Measurements from ENCODE around the gene TMEM50A. TPM values are rescaled to one million over a fixed set of nuclear protein-coding genes. Genes with fewer than 3 reads are reported as not detected.
"Not testable (repeated sequence)": the region's sequence is repeated elsewhere in the genome, so short reads cannot be mapped to it uniquely, and the experiment has no call there.

TMEM50A gene
- total RNA-seq, 1 experiment from 2014 or later = 104 TPM

DNA sequence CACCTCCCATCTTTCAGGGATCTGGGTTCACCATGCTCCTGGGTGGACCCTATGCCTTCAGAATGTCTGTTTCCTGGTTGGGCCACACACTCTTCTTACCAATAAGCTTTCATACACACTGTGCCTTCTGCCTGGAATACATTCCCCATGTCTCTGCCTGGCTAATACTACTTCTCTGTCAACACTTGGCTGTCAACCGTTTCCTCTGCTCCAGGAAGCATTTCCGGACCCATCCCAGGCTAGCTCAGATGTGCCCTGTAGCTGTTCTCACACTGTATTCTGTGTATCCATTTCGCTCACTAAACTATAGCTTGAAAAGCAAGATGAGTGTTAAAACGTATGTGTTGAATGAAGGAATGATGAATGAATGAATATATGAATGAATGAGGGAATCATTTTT, 49.0 kb downstream of the TMEM50A start:
- not testable (repeated sequence) for DNase-seq (ENCODE audit: low read depth)

DNA sequence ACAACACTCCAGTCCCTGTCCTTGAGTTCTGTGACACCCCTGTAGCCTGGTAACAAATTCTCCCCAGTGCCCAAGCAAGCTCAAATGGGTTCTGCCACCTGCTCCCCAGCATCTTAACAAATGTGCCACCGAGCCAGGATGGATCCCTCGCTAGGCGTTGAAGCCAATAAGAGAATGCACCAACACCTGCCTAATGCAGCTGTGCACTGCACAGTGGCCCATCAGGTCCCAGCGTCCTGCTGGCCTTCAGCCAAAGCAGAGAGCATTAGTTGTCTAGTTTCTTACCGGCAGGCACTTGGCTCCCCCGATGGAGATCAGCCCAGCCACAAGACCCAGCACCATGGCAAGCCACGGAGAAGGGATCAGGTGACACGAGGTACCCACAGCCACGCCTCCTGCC, 50.6 kb downstream of the TMEM50A start:
- DNase-seq (ENCODE audit: low read depth) = not testable (repeated sequence)

DNA sequence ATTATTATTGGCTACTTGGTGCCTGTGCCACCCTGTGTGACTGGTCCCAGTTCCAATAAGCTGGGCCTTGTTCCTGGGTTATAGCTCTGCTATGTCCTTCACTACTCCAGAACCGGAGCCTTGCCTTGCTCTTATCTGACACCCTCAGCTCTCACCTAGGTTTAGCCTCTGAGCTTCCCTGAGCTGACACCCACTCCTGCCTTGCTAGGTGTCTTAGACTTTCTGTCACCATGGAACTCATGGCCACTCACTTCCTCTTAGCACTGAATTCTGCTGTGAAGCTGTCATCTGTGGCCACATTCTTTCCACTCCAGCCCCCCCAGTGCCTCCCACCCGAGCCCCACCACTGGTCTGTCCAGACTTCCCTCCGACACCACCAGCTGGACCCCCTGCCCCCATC, 51.6 kb downstream of the TMEM50A start:
- not testable (repeated sequence) for DNase-seq (ENCODE audit: low read depth)

DNA sequence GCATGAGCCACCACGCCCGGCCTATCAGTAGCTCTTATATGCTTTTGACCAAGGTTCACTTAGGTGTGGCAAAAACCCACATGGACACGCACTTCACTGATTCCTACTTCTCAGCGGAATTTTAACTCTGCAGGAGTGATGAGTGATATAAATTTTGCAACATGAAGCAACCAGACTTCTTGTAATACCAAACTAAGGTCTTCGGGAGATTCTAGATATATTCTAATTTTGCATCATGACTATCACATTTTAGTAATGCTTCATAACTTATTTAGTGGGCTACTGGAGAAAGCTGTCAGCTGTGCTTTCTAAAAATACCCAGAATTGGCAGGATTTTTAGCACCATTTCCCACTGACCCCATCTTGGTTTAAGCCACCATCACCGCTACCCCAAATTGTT, 54.7 kb downstream of the TMEM50A start:
- no peak for DNase-seq (ENCODE audit: low read depth)

DNA sequence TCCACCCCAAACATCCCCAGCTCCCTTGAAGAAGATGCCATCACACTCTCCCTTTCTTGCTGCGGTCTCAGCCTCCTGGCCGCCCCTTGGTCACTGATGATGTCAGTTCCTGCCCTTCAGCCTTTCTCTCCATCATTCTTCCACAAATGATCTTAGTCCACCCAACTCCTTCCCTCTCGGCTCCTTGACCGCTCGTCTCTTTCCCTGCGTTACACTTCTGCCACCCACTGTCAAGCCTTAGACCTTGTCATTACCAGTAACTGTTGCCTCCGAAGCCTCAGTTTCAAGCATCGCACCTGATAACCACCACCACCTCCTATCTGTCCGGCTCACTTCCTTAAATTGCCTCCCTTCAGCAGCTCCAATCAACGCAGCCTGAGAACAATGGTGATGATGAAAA, 59.4 kb downstream of the TMEM50A start:
- not testable (repeated sequence) for DNase-seq (ENCODE audit: low read depth)

DNA sequence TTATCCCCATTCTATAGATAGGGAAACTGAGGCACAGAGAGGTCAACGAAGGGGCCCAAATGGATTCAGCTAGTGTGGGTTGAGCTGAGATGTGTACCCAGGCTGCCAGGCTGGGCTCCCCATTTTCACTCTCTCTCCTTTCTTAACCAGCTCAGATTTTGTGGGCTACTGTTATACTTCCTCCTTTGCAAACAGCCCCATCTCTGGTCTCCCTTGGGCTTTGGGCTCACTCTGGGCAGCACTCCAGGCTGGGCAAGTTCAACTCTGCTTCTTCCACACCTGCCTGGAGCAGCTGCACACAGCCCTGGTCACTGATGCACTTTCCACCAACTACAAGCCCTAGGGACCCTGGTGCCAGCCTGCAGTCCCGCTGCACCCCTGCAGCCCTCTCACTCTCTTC, 59.9 kb downstream of the TMEM50A start:
- not testable (repeated sequence) for DNase-seq (ENCODE audit: low read depth)

DNA sequence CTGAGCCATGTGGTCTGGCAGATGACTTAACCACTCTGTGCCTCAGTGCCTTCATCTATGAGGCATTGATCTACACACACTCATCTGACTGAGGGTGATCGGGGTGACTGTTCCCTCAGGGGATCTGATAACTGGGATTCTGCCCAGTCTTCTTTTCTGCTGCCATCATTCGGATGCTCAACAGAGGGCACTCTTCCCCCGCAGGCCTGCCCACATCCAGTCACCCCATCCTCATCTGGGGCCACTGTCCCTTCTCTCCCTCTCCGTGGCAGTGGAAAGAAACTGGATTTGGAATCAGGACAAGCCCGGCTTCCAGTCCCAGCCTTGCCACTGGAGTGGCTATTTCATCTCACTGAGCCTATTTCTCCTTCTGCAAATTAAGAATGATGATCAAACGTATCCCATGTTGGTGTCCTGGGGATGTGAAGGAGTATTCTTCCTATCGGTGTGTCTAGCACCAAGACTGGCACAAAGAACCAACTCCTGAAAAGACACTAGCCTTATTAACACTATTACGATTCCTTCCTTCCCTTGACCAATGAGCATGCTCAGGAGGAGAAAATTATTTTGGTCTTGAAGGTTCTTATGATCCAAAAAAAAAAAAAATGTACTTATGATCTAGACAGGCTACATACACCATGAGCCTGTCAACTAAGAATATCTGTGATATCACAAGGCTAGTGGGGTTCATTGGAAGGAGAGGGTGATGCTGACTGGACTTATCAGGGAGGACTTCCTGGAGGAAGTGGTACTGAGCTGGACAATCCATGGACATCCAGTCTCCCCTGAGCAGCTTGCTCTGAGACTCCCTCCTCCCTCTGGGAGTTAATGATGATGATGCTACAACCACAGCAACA, 65.0 kb downstream of the TMEM50A start:
- not testable (repeated sequence) for DNase-seq (ENCODE audit: low read depth)

DNA sequence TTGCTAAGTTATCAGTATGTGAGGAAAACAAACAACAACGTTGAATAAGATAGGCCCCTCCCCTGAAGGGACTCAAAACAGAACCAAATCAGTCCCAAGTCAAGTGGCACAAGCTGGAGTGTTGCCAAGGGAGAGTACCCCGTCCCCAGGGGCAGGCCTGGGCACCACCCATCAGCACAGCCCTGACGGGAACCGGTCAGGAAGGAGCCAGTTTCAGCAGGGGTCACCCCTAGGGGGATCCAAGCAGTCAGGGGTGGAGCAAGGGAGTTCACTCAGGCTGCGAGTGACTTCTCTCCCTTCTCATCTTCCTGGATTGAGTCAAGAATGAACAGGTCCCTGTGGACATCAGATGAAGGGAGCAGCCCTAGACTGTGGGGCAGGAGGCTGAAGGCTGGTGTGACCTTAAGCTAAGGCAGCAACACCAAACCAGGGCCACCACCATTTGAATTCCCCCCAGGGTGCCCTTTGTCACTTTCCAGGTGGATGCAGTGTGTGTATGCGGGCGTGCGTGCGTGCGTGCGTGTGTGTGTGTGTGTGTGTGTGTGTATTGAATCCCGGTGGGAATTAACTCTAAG, 67.7 kb downstream of the TMEM50A start:
- DNase-seq (ENCODE audit: low read depth) = not testable (repeated sequence)

DNA sequence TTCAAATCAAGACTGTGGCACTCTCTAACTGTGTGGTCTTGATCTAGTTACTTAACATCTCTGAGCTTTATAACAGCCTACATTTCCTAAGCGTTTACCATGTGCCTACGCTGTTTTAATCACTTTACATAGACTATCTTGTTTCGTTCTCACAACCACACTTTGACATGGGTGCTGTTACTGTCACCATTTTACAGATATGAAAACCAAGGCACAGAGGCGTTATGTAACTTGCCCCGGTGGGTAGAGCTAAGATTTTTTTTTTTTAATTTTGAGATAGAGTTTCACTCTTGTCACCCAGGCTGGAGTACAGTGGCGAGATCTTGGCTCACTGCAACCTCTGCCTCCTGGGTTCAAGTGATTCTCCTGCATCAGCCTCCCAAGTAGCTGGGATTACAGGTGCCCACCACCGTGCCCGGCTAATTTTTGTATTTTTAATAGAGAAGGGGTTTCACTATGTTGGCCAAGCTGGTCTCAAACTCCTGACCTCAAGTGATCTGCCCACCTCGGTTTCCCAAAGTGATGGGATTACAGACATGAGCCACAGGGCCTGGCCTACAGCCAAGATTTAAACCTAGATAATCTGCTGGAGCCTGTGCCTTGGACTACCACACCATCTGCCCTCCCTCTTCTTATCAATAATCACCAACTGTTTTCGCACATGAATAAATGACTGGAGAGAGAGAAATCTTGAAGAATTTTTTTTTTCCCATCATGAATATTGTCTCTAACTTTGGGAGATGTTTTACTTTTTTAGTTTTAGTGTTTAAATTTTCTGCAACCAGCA, 71.7 kb downstream of the TMEM50A start:
- DNase-seq (ENCODE audit: low read depth) = not testable (repeated sequence)

Other genes with a start within 250 kb of the TMEM50A start
- gene SYF2, start 105.8 kb upstream of the TMEM50A start, total RNA-seq (2014; rRNA removed; shearing (Covaris generic)) = 58.2 and 95.6 TPM in 2 replicates
- 39.2 and 50.6 TPM in 2 replicates for gene RSRP1, start 90.9 kb upstream of the TMEM50A start, total RNA-seq (2014; rRNA removed; shearing (Covaris generic))
- gene RHD, start 65.8 kb upstream of the TMEM50A start, total RNA-seq (2014; rRNA removed; shearing (Covaris generic)) = not detected in 2 replicates
- gene RHCE, start 82.5 kb downstream of the TMEM50A start, total RNA-seq (2014; rRNA removed; shearing (Covaris generic)) = 0.23 and 0.65 TPM in 2 replicates
- 12.7 and 15.9 TPM in 2 replicates for gene MACO1, start 92.6 kb downstream of the TMEM50A start, total RNA-seq (2014; rRNA removed; shearing (Covaris generic))
- 13.6 and 16.3 TPM in 2 replicates for gene LDLRAP1, start 205.3 kb downstream of the TMEM50A start, total RNA-seq (2014; rRNA removed; shearing (Covaris generic))